Gastrocnemius medialis (tissue), 4 donors: ENCODE results near the gene SCN4A. TPM values are rescaled to one million over a fixed set of nuclear protein-coding genes. Genes with fewer than 3 reads are reported as not detected.
"Not testable (repeated sequence)": the region's sequence is repeated elsewhere in the genome, so short reads cannot be mapped to it uniquely, and the experiment has no call there.

Experiments used
- ATAC-seq, 2 donors: fragments of 150-250 bp; one replicate each; pipeline ENCODE4 v1.9.1; 2016
- DNase-seq, 2 donors: peaks; one replicate each; pipeline ENCODE4 v3.0.0-alpha.2; 2019
- H3K27ac ChIP-seq, 4 donors: fragments of 200-600 bp; sonication (generic); 1 replicate in 1 of 4; 2 replicates in 3 of 4; pipeline ENCODE4 v1.5.1; 2016 to 2018; ENCODE audit warnings: mild to moderate bottlenecking in 2 of 4, moderate library complexity in 1 of 4
- H3K27me3 ChIP-seq, 3 donors: fragments of 200-600 bp; sonication (generic) in 2 of 3; 1 replicate in 1 of 3; 2 replicates in 2 of 3; pipeline versions ENCODE4 v1.5.1 to v1.6.0; 2016 to 2019; ENCODE audit warnings: mild to moderate bottlenecking in 1 of 3, moderate library complexity in 1 of 3
- H3K36me3 ChIP-seq, 2 donors: fragments of 200-600 bp; sonication (generic) in 1 of 2; one replicate each; pipeline ENCODE4 v1.5.1; 2017 to 2018
- H3K4me1 ChIP-seq, 2 donors: fragments of 200-600 bp; sonication (generic) in 1 of 2; one replicate each; pipeline ENCODE4 v1.5.1; 2016 to 2017; ENCODE audit warnings: mild to moderate bottlenecking in 2 of 2
- H3K4me3 ChIP-seq, 4 donors: fragments of 200-600 bp; sonication (generic) in 3 of 4; 1 replicate in 1 of 4; 2 replicates in 3 of 4; pipeline ENCODE4 v1.5.1; 2016 to 2019; ENCODE audit warnings: mild to moderate bottlenecking in 2 of 4
- H3K9me3 ChIP-seq, 3 donors: fragments of 200-600 bp; sonication (generic) in 2 of 3; 1 replicate in 1 of 3; 2 replicates in 2 of 3; pipeline ENCODE4 v1.5.1; 2016 to 2019
- POLR2A ChIP-seq, 2 donors: fragments of 450-650 bp; IDR thresholded peaks; one replicate each; pipeline ENCODE4 v1.6.1; 2017; ENCODE audit warnings: antibody characterized with exemption in 2 of 2, mild to moderate bottlenecking in 2 of 2, moderate library complexity in 2 of 2
- in situ Hi-C, 4 donors: fragments of 200-750 bp; cut with MboI; loops; one replicate each; pipeline versions ENCODE4 v1.15.0 to v1.8.0; 2017; ENCODE audit warnings: low sequenced_read_pairs in 4 of 4
- intact Hi-C: fragments of 100-400 bp; cut with DNase I; formaldehyde crosslinking; loops from one replicate; pipeline ENCODE4 v1.15.1; 2023; ENCODE audit warnings: low total_unique reads
- total RNA-seq, 4 donors: library from RNA; depleted of rRNA; stranded (reverse); fragments of >200 nt; gene quantifications; one replicate each; pipeline versions ENCODE4 v1.1.0 to v1.2.3, GENCODE V29; 2016
- TF ChIP-seq, protein P1 (sequence below), 5 experiments: fragments of 450-650 bp in 3 of 5; fragments of 200-600 bp in 2 of 5; sonication (generic) in 2 of 5; IDR thresholded peaks in 4 of 5; conservative IDR thresholded peaks in 1 of 5; 1 replicate in 4 of 5; 2 replicates in 1 of 5; pipeline ENCODE4 v1.5.1; 2016 to 2019; ENCODE audit warnings: antibody characterized with exemption in 5 of 5, mild to moderate bottlenecking in 3 of 5, moderate library complexity in 3 of 5

SCN4A gene
- 100 to 1,000 TPM in 1 of 4 donors, 10 to 100 TPM in 3; 45.3 to 107 (median 69.1) TPM for total RNA-seq

- Histone ChIP-seq H3K27ac (peak within 1 kb of the TSS; percentile 98 to 100 (median 99)), H3K4me3 (peak within 1 kb of the TSS in 1 of 4 donors; percentile 9), H3K9me3 (no peaks in the 10 kb centered on the region), H3K36me3 (peaks cover 0 to 39% of the 10 kb centered on the region in 2 donors), H3K4me1 (peaks cover 55 to 56% of the 10 kb centered on the region in 2 donors), H3K27me3 (no peaks in the 10 kb centered on the region)
- ATAC-seq (no peak), DNase-seq (no peak)
- TF ChIP-seq, protein P1, sequence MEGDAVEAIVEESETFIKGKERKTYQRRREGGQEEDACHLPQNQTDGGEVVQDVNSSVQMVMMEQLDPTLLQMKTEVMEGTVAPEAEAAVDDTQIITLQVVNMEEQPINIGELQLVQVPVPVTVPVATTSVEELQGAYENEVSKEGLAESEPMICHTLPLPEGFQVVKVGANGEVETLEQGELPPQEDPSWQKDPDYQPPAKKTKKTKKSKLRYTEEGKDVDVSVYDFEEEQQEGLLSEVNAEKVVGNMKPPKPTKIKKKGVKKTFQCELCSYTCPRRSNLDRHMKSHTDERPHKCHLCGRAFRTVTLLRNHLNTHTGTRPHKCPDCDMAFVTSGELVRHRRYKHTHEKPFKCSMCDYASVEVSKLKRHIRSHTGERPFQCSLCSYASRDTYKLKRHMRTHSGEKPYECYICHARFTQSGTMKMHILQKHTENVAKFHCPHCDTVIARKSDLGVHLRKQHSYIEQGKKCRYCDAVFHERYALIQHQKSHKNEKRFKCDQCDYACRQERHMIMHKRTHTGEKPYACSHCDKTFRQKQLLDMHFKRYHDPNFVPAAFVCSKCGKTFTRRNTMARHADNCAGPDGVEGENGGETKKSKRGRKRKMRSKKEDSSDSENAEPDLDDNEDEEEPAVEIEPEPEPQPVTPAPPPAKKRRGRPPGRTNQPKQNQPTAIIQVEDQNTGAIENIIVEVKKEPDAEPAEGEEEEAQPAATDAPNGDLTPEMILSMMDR (IDR thresholded peaks at IDR 0.05 in 4 of 5, conservative IDR thresholded peaks at IDR 0.05 in 1 of 5) = no peak
- no peak for TF ChIP-seq POLR2A (IDR thresholded peaks at IDR 0.05)
- intact Hi-C loops (no loop called here), in situ Hi-C loops (no loop called here)
Observed at GRCh38 chr17:63972796-63973195, at the start of gene SCN4A. TSS of gene SCN4A (minus strand) at chr17:63972918. CDS start at chr17:63972841, 77 bp downstream.

GRCh38 chr17:64020056-64020766, 47.5 kb upstream of the SCN4A start, which contains the start of gene ICAM2:
TSS of gene ICAM2 (minus strand) at chr17:64020633. CDS start at chr17:64006691, 13,942 bp downstream.
- peak; percentile 70 to 74 for ATAC-seq
- intact Hi-C loops = no loop called here
- peak; percentile 37 to 53 for DNase-seq
- Histone ChIP-seq H3K36me3 (no peaks in the 10 kb centered on the region), H3K27ac (peak within 1 kb of the TSS; percentile 71 to 82 (median 78)), H3K4me3 (peak within 1 kb of the TSS; percentile 46 to 61 (median 51)), H3K27me3 (no peaks in the 10 kb centered on the region), H3K9me3 (no peaks in the 10 kb centered on the region), H3K4me1 (peaks cover 0 to under 1% of the 10 kb centered on the region in 2 donors)
- TF ChIP-seq, protein P1 (IDR thresholded peaks at IDR 0.05 in 4 of 5, conservative IDR thresholded peaks at IDR 0.05 in 1 of 5) = peak in 1 of 5 experiments; percentile 25
- TF ChIP-seq POLR2A (IDR thresholded peaks at IDR 0.05) = peak; percentile 45 to 71
- in situ Hi-C loops = loop anchor here in 3 of 4 donors (5.0 to 10.0 kb wide), 5 partner anchors 95 to 265 kb away; partner anchors contain the start of genes CSHL1 (in 2 of the 3), ERN1 (in 1 of the 3) and GH1 (in 1 of the 3)

DNA sequence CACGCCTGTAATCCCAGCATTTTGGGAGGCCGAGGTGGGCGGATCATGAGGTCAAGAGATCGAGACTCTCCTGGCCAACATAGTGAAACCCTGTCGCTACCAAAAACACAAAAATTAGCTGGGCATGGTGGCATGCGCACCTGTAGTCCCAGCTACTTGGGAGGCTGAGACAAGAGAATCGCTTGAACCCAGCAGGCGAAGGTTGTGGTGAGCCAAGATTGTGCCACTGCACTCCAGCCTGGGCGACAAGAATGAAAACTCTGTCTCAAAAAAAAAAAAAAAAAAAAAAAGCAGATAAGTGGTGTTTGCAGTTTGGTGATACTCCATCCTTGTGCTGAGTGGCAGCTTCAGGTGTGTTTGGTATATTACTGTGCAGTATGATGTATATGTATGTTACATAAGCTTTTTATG, 46.8 kb upstream of the SCN4A start:
- peak overlapping the region; percentile 46 to 61 (median 51) for H3K4me3 ChIP-seq
- H3K4me1 ChIP-seq, intact Hi-C loops, H3K9me3 ChIP-seq, DNase-seq, ATAC-seq, H3K27me3 ChIP-seq, H3K36me3 ChIP-seq: not testable (repeated sequence)
- in situ Hi-C loops = loop anchor here in 1 of 4 donors (10.0 kb wide), 1 partner anchor 95 kb away; no protein-coding TSS in a partner anchor
- H3K27ac ChIP-seq = peak overlapping the region; percentile 71 to 82 (median 78)

- in situ Hi-C loops (loop anchor here in 1 of 4 donors (10.0 kb wide), 1 partner anchor 93 kb away; no protein-coding TSS in a partner anchor), intact Hi-C loops (no loop called here)
- no peak for DNase-seq
- Histone ChIP-seq H3K4me3 (no peak overlapping the region), H3K9me3 (no peaks in the 10 kb centered on the region), H3K36me3 (no peaks in the 10 kb centered on the region), H3K4me1 (peaks cover 0 to 3% of the 10 kb centered on the region in 2 donors), H3K27ac (peak overlapping the region; percentile 28 to 82 (median 78)), H3K27me3 (no peaks in the 10 kb centered on the region)
- no peak for ATAC-seq
- TF ChIP-seq POLR2A (IDR thresholded peaks at IDR 0.05) = no peak
- TF ChIP-seq, protein P1 (IDR thresholded peaks at IDR 0.05 in 4 of 5, conservative IDR thresholded peaks at IDR 0.05 in 1 of 5) = peak in 1 of 5 experiments; percentile 37
Observed at GRCh38 chr17:64017381-64017980, 44.8 kb upstream of the SCN4A start.

- ATAC-seq (no peak), DNase-seq (no peak)
- Histone ChIP-seq H3K4me1 (peaks cover 0 to 3% of the 10 kb centered on the region in 2 donors), H3K9me3 (no peaks in the 10 kb centered on the region), H3K27ac (peak overlapping the region; percentile 49 to 82 (median 78)), H3K27me3 (no peaks in the 10 kb centered on the region), H3K36me3 (no peaks in the 10 kb centered on the region), H3K4me3 (peak overlapping the region in 1 of 4 donors; percentile 24)
- TF ChIP-seq, protein P1 (IDR thresholded peaks at IDR 0.05 in 4 of 5, conservative IDR thresholded peaks at IDR 0.05 in 1 of 5) = no peak
- no peak for TF ChIP-seq POLR2A (IDR thresholded peaks at IDR 0.05)
- intact Hi-C loops = no loop called here
- in situ Hi-C loops = loop anchor here in 1 of 4 donors (10.0 kb wide), 1 partner anchor 92 kb away; no protein-coding TSS in a partner anchor
Observed at GRCh38 chr17:64016974-64017373, 44.3 kb upstream of the SCN4A start.
